ENCODE measurements around the gene BSG. TPM values are rescaled to one million over a fixed set of nuclear protein-coding genes. Genes with fewer than 3 reads are reported as not detected.
A peak's percentile ranks its signal among the peaks of the same experiment; 100 is the strongest.

The BSG gene
- total RNA-seq, 4 donors from 2014 or later, result 303 to 400 (median 324) TPM

- Histone ChIP-seq H3K4me3 (peak overlapping the region in 3 of 4 donors; percentile 15 to 27 (median 16)), H3K9me3 (no peaks in the 10 kb centered on the region), H3K27me3 (no peaks in the 10 kb centered on the region), H3K27ac (peak overlapping the region in 2 of 4 donors; percentile 46 to 64), H3K36me3 (peaks cover 0 to 27% (median 4%) of the 10 kb centered on the region in 3 donors), H3K4me1 (peaks cover 0 to 57% (median 35%) of the 10 kb centered on the region in 4 donors)
- 32 to 45% methylated on average over 21 to 22 of the region's 32 CpGs for WGBS, 2 donors
- TF ChIP-seq POLR2A (IDR thresholded peaks at IDR 0.05) (no peak), EP300 (IDR thresholded peaks at IDR 0.05) (no peak)
- TF ChIP-seq, protein P1, sequence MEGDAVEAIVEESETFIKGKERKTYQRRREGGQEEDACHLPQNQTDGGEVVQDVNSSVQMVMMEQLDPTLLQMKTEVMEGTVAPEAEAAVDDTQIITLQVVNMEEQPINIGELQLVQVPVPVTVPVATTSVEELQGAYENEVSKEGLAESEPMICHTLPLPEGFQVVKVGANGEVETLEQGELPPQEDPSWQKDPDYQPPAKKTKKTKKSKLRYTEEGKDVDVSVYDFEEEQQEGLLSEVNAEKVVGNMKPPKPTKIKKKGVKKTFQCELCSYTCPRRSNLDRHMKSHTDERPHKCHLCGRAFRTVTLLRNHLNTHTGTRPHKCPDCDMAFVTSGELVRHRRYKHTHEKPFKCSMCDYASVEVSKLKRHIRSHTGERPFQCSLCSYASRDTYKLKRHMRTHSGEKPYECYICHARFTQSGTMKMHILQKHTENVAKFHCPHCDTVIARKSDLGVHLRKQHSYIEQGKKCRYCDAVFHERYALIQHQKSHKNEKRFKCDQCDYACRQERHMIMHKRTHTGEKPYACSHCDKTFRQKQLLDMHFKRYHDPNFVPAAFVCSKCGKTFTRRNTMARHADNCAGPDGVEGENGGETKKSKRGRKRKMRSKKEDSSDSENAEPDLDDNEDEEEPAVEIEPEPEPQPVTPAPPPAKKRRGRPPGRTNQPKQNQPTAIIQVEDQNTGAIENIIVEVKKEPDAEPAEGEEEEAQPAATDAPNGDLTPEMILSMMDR (IDR thresholded peaks at IDR 0.05), result no peak
- DNase-seq (ENCODE audit: low spot score in 2 of 2), result no peak
Measured at GRCh38 chr19:574658-575526, 2.5 kb downstream of the BSG start.

DNA sequence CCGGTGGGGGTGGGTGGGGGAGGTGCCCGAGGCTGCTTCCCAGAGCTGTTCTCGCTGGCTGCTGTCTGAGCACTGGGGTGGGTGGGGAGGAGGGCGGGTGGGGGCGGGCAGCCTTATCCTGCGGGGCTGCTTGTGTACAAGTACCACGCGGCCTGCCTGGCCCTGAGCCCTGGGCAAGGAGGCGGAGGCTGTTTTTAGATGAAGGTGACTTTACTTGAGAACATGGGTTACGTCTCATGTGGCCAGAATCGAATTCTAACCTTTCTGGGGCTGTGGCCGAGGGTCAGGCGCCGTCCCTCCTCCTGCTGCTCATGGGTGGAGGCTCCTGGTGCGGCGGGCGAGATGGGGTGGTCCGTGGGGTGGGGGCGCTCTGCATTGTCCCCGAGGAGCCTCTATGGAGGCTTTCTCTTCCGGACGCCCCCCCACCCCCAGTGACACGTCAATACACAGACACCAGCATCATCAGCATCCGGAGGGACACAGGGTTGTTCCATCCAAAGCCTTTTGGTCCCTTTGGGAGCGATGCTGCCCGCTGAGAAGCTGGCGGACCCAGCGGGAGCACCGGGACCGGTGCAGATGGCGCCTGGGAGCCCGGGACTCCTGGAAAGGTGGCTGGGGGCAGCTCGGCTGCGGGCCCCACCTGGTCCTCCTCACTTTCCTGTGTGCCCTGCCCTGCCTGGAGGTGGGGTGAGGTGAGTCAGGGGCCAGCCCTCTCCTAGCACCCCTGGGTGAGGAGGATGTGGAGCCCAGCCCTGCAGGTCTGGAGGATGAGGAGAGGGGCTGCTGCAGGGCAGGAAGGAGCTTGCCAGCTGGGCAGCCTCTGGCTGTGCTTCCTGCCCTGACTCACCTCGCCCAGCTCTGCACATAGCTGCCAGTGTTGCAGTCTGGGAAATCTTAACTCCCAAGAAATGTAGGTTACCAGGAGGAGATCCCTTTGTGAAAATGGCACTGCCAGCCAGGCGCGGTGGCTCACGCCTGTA is 3.4 kb downstream of the BSG start:
- H3K4me1 ChIP-seq, result peaks cover 0 to 55% (median 35%) of the 10 kb centered on the region in 4 donors
- 43 to 65% methylated on average over 29 to 31 of the region's 38 CpGs for WGBS, 2 donors
- H3K4me3 ChIP-seq, result peak overlapping the region in 1 of 4 donors; percentile 27
- peaks cover 4 to 36% (median 6%) of the 10 kb centered on the region in 3 donors for H3K36me3 ChIP-seq
- peak overlapping the region in 2 of 4 donors; percentile 46 to 64 for H3K27ac ChIP-seq
- H3K9me3 ChIP-seq, result no peaks in the 10 kb centered on the region
- DNase-seq (ENCODE audit: low spot score in 2 of 2), result no peak
- H3K27me3 ChIP-seq, result no peaks in the 10 kb centered on the region
- no peak for TF ChIP-seq POLR2A (IDR thresholded peaks at IDR 0.05)
- TF ChIP-seq, protein P1 (IDR thresholded peaks at IDR 0.05), result no peak
- TF ChIP-seq EP300 (IDR thresholded peaks at IDR 0.05), result no peak

GRCh38 chr19:576768-577438 is 4.5 kb downstream of the BSG start:
- H3K4me1 ChIP-seq, result peaks cover 0 to 45% (median 33%) of the 10 kb centered on the region in 4 donors
- no peaks in the 10 kb centered on the region for H3K27me3 ChIP-seq
- no peak overlapping the region for H3K4me3 ChIP-seq
- H3K9me3 ChIP-seq, result no peaks in the 10 kb centered on the region
- no peak for DNase-seq (ENCODE audit: low spot score in 2 of 2)
- 76 to 80% methylated on average over 21 to 27 of the region's 28 CpGs for WGBS, 2 donors
- peaks cover 4 to 47% (median 10%) of the 10 kb centered on the region in 3 donors for H3K36me3 ChIP-seq
- TF ChIP-seq POLR2A (IDR thresholded peaks at IDR 0.05) (no peak), EP300 (IDR thresholded peaks at IDR 0.05) (no peak)
- TF ChIP-seq, protein P1 (IDR thresholded peaks at IDR 0.05), result no peak
- no peak overlapping the region for H3K27ac ChIP-seq

DNA sequence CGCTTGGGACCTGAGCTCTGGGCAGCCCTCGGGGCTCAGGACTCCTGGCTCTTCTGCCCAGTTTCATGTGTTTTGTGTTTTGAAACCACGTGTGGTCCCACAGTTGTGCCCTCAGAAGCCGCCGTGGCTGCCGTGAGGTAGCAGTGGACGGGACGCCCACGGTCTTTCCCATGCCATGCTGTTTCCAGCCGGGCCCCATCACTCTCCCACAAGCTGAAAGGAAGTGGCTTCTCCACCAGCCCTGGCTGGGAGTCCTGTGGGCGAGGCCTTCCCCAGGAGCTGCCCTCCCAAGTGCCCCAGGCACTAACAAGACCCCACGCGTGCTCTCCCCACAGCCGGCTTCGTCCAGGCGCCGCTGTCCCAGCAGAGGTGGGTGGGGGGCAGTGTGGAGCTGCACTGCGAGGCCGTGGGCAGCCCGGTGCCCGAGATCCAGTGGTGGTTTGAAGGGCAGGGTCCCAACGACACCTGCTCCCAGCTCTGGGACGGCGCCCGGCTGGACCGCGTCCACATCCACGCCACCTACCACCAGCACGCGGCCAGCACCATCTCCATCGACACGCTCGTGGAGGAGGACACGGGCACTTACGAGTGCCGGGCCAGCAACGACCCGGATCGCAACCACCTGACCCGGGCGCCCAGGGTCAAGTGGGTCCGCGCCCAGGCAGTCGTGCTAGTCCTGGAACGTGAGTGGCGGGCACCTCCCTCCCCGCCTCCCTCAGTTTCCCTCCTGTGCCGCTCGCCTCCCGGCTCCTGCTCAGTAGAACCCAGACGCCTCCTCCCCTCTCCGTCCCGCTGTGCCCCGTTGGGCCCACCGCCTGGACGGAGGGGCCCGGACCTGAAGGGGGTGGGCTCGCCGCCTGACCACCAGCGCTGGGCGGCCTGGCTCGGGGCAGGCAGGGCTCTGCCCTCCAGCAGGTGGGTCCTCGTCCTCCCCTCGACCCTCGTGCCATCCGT is 5.3 kb downstream of the BSG start:
- H3K4me3 ChIP-seq, result no peak overlapping the region
- H3K9me3 ChIP-seq, result no peaks in the 10 kb centered on the region
- no peak for DNase-seq (ENCODE audit: low spot score in 2 of 2)
- 86% methylated on average over 65 to 66 of the region's 66 CpGs for WGBS, 2 donors
- H3K27me3 ChIP-seq, result no peaks in the 10 kb centered on the region
- TF ChIP-seq, protein P1 (IDR thresholded peaks at IDR 0.05), result no peak
- no peak for TF ChIP-seq POLR2A (IDR thresholded peaks at IDR 0.05)
- TF ChIP-seq EP300 (IDR thresholded peaks at IDR 0.05), result no peak
- no peak overlapping the region for H3K27ac ChIP-seq
- peaks cover 0 to 48% (median 33%) of the 10 kb centered on the region in 4 donors for H3K4me1 ChIP-seq
- peaks cover 4 to 55% (median 18%) of the 10 kb centered on the region in 3 donors for H3K36me3 ChIP-seq
